ENCODE results near the gene CSGALNACT2.

DNA sequence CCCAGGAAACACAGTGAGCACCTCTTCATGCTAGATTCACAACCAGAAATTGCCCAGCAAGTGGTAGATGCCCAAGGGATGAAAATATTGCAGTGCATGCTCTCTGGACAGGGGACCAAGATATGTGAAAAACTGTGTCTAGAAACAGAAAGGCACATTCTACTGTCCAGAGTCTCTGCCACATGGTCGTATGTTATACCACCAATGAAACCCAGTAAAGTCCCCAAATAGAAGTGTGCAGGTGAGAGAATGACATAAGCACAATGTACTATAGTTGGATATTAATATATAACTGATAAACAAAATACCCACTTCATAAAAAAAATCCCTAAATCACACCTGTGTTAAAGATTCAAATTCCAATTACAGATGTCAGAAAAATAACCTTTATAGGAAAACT lies 84.8 kb downstream of the CSGALNACT2 start:
- no peak for TF ChIP-seq CTCF (IDR thresholded peaks at IDR 0.05)
- no peak for TF ChIP-seq POLR2A (IDR thresholded peaks at IDR 0.05)
- no peak for TF ChIP-seq POLR2AphosphoS5 (IDR thresholded peaks at IDR 0.05)
